ENCODE measurements around the gene PAQR4.
A peak's percentile ranks its signal among the peaks of the same experiment; 100 is the strongest.
"Not testable (repeated sequence)": the region's sequence is repeated elsewhere in the genome, so short reads cannot be mapped to it uniquely, and the experiment has no call there.

The PAQR4 gene

DNA sequence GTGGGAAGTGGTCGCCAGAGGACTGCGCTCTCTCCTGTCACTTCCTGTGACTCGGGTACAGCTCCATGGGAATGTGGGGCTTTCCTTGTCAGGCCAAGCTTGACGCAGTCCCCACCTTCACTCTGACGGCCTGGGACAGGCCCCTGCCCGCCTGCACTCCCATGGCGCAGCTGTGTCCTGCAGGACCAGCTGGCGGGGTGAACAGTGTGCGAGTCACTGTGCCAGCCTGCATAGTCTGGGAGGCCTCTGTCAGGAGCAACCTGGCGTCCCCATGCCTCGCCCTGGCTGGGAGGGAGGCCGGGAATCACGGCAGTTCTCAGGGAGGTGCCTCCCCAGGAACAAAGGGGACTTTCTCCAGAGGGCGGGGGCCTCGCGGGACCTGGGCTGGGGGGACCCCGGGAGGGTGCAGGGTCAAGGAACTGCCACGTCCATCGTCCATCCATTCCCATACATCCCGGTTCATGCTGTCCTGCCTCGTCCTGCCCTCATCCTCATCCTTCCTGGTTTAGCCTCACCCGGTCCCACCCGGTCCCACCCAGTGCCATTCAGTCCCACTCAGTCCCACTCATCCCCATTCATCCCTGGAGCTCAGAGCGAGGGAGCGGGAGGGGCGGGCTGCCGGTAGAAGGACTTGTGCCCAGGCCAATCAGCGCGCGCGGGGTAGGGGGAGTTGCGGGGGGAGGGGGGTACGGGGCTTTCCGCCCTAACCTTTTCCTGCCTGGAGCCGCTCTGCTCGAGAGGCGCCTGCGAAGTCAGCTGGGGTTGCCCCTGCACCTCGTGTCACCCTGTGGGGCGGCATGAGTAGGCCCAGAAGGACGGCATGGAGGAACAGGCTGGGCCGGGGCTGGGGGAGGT, 44.0 kb upstream of the PAQR4 start:
- Histone ChIP-seq H3K9ac (ENCODE audit: low read length) (no peak overlapping the region), H4K20me1 (ENCODE audit: insufficient read depth, low read length) (no peaks in the 10 kb centered on the region), H3K27me3 (ENCODE audit: low read depth, low read length) (no peaks in the 10 kb centered on the region), H3K79me2 (ENCODE audit: low read length) (no peaks in the 10 kb centered on the region), H3K27ac (ENCODE audit: low read length) (no peak overlapping the region), H3K4me3 (ENCODE audit: low read length) (no peak overlapping the region), H3K4me1 (ENCODE audit: low read length) (peaks cover 10% of the 10 kb centered on the region), H3K9me3 (ENCODE audit: insufficient read depth, low read length) (no peaks in the 10 kb centered on the region), H2AFZ (ENCODE audit: low read depth, low read length) (no peak overlapping the region), H3K36me3 (replicated peaks; ENCODE audit: low read depth, low read length) (no peaks in the 10 kb centered on the region), H3K4me2 (ENCODE audit: low read length) (no peak overlapping the region)
- TF ChIP-seq EZH2phosphoT487 (IDR thresholded peaks at IDR 0.05; ENCODE audit: low read depth) = no peak
- TF ChIP-seq, protein P1, sequence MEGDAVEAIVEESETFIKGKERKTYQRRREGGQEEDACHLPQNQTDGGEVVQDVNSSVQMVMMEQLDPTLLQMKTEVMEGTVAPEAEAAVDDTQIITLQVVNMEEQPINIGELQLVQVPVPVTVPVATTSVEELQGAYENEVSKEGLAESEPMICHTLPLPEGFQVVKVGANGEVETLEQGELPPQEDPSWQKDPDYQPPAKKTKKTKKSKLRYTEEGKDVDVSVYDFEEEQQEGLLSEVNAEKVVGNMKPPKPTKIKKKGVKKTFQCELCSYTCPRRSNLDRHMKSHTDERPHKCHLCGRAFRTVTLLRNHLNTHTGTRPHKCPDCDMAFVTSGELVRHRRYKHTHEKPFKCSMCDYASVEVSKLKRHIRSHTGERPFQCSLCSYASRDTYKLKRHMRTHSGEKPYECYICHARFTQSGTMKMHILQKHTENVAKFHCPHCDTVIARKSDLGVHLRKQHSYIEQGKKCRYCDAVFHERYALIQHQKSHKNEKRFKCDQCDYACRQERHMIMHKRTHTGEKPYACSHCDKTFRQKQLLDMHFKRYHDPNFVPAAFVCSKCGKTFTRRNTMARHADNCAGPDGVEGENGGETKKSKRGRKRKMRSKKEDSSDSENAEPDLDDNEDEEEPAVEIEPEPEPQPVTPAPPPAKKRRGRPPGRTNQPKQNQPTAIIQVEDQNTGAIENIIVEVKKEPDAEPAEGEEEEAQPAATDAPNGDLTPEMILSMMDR (IDR thresholded peaks at IDR 0.05; ENCODE audit: low read depth, low read length) = no peak

DNA sequence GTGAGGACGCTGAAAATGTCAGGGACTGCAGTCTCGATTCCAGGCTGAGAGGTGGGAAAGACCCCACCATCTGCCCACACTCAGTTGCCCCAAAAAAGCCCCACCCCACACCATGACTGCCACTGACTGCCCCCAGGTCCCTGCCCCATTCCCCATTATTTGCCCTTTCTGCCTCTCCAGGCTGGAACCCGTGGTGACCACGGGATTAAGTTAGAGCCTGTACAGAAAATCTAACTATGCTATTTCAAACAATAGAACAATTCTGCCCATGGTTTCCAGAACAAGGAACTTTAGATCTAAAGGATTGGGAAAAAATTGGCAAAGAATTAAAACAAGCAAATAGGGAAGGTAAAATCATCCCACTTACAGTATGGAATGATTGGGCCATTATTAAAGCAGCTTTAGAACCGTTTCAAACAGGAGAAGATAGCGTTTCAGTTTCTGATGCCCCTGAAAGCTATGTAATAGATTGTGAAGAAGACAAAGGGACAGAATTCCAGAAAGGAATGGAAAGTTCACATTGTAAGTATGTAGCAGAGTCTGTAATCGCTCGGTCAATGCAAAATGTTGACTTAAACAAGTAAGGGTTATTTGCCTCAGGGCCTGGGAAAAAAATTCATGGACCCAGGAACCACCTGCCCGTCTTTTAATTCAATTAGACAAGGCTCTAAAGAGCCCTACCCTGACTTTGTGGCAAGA, 43.0 kb upstream of the PAQR4 start:
- Histone ChIP-seq H3K9ac (ENCODE audit: low read length) (no peak overlapping the region), H3K27ac (ENCODE audit: low read length) (no peak overlapping the region), H3K79me2 (ENCODE audit: low read length) (no peaks in the 10 kb centered on the region), H3K4me1 (ENCODE audit: low read length) (peaks cover 10% of the 10 kb centered on the region), H3K36me3 (replicated peaks; ENCODE audit: low read depth, low read length) (no peaks in the 10 kb centered on the region), H3K9me3 (ENCODE audit: insufficient read depth, low read length) (no peaks in the 10 kb centered on the region), H2AFZ (ENCODE audit: low read depth, low read length) (no peak overlapping the region), H3K4me2 (ENCODE audit: low read length) (peak overlapping the region; percentile 87; the same call in 1 of the 2 replicates), H4K20me1 (ENCODE audit: insufficient read depth, low read length) (no peaks in the 10 kb centered on the region), H3K4me3 (ENCODE audit: low read length) (no peak overlapping the region), H3K27me3 (ENCODE audit: low read depth, low read length) (no peaks in the 10 kb centered on the region)
- TF ChIP-seq, protein P1 (IDR thresholded peaks at IDR 0.05; ENCODE audit: low read depth, low read length) = no peak
- no peak for TF ChIP-seq EZH2phosphoT487 (IDR thresholded peaks at IDR 0.05; ENCODE audit: low read depth)

DNA sequence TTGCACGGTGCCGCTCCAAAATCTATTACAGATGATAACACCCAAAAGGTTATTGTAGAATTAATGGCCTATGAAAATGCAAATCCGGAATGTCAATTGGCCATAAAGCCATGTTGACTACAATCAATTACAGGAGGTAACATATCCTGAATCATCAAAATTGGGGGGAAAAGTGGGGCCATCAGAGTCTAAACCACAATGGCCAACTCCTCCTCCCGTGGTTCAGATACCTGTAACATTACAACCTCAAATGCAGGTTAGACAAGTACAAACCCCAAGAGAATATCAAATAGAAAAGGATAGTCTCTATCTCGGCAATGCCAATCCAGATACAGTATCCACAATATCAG, 42.5 kb upstream of the PAQR4 start:
- TF ChIP-seq EZH2phosphoT487 (IDR thresholded peaks at IDR 0.05; ENCODE audit: low read depth) = no peak
- TF ChIP-seq, protein P1 (IDR thresholded peaks at IDR 0.05; ENCODE audit: low read depth, low read length) = no peak
- H3K79me2 ChIP-seq (ENCODE audit: low read length) = no peaks in the 10 kb centered on the region
- H3K36me3 ChIP-seq (replicated peaks; ENCODE audit: low read depth, low read length) = no peaks in the 10 kb centered on the region
- H3K27ac ChIP-seq (ENCODE audit: low read length) = no peak overlapping the region
- no peaks in the 10 kb centered on the region for H3K9me3 ChIP-seq (ENCODE audit: insufficient read depth, low read length)
- no peaks in the 10 kb centered on the region for H3K27me3 ChIP-seq (ENCODE audit: low read depth, low read length)
- H3K4me3 ChIP-seq (ENCODE audit: low read length) = peak overlapping the region; percentile 63
- H2AFZ ChIP-seq (ENCODE audit: low read depth, low read length) = peak overlapping the region; percentile 18; the same call in 1 of the 2 replicates
- peaks cover 10% of the 10 kb centered on the region for H3K4me1 ChIP-seq (ENCODE audit: low read length)
- H3K4me2 ChIP-seq (ENCODE audit: low read length) = peak overlapping the region; percentile 87
- H4K20me1 ChIP-seq (ENCODE audit: insufficient read depth, low read length) = no peaks in the 10 kb centered on the region
- peak overlapping the region; percentile 11 for H3K9ac ChIP-seq (ENCODE audit: low read length)

DNA sequence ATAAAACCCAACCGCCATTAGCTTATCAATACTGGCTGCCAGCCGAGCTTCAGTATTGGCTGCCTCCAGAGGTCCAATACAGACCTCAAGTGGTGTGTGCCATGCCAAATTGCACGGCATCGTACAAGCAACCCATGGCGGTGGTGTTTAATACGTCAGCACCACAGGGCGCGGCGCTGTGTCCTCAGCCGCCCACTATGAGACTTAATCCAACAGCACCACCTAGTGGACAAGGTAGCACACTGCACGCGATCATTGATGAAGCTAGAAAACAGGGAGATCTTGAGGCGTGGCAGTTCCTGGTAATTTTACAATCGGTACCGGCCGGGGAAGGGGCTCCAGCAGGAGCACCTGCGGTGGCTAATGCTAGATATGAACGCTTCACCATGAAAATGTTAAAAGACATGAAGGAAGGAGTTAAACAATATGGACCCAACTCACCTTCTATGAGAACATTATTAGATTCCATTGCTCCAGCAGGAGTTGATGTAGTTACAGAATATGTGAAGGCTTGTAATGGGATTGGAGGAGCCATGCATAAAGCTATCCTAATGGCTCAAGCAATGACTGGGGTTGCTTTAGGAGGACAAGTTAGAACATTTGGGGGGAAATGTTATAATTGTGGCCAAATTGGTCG, 42.0 kb upstream of the PAQR4 start:
- Histone ChIP-seq H3K27ac (ENCODE audit: low read length) (no peak overlapping the region), H3K9ac (ENCODE audit: low read length) (peak overlapping the region; percentile 11), H3K36me3 (replicated peaks; ENCODE audit: low read depth, low read length) (no peaks in the 10 kb centered on the region), H2AFZ (ENCODE audit: low read depth, low read length) (peak overlapping the region; percentile 18; the same call in 1 of the 2 replicates), H3K27me3 (ENCODE audit: low read depth, low read length) (no peaks in the 10 kb centered on the region), H3K4me1 (ENCODE audit: low read length) (peaks cover 10% of the 10 kb centered on the region), H3K4me3 (ENCODE audit: low read length) (peak overlapping the region; percentile 63), H3K79me2 (ENCODE audit: low read length) (no peaks in the 10 kb centered on the region), H3K9me3 (ENCODE audit: insufficient read depth, low read length) (no peaks in the 10 kb centered on the region), H3K4me2 (ENCODE audit: low read length) (peak overlapping the region; percentile 87), H4K20me1 (ENCODE audit: insufficient read depth, low read length) (no peaks in the 10 kb centered on the region)
- no peak for TF ChIP-seq EZH2phosphoT487 (IDR thresholded peaks at IDR 0.05; ENCODE audit: low read depth)
- TF ChIP-seq, protein P1 (IDR thresholded peaks at IDR 0.05; ENCODE audit: low read depth, low read length) = peak; percentile 91

DNA sequence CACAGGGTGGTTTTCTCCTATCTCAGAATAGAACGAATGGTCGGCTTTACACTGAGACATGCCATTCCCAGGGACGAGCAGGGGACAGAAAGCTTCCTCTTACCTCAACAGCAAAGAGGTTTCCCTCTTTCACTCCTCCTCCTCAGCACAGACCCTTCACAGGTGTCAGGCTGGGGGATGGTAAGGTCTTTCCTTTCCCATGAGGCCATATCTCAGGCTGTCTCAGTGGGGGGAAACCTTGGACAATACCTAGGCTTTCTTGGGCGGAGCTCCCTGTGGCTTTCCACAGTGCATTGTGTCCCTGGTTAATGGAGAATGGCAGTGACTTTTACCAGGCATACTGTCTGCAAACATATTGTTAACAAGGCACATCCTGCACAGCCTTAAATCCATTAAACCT, 41.0 kb upstream of the PAQR4 start:
- not testable (repeated sequence) for H3K79me2 ChIP-seq (ENCODE audit: low read length); H3K9me3 ChIP-seq (ENCODE audit: insufficient read depth, low read length); H3K4me2 ChIP-seq (ENCODE audit: low read length); H3K36me3 ChIP-seq (replicated peaks; ENCODE audit: low read depth, low read length); H3K27ac ChIP-seq (ENCODE audit: low read length); H3K27me3 ChIP-seq (ENCODE audit: low read depth, low read length); H3K4me1 ChIP-seq (ENCODE audit: low read length); H3K4me3 ChIP-seq (ENCODE audit: low read length); H3K9ac ChIP-seq (ENCODE audit: low read length); H2AFZ ChIP-seq (ENCODE audit: low read depth, low read length); H4K20me1 ChIP-seq (ENCODE audit: insufficient read depth, low read length)

Measured in OCI-LY3 (cell line).